Measurements from ENCODE around the gene ANKRD28. TPM values are rescaled to one million over a fixed set of nuclear protein-coding genes. Genes with fewer than 3 reads are reported as not detected.

Gene ANKRD28
- total RNA-seq, 2 experiments from 2014 or later: 30.3 to 33.1 TPM

DNA sequence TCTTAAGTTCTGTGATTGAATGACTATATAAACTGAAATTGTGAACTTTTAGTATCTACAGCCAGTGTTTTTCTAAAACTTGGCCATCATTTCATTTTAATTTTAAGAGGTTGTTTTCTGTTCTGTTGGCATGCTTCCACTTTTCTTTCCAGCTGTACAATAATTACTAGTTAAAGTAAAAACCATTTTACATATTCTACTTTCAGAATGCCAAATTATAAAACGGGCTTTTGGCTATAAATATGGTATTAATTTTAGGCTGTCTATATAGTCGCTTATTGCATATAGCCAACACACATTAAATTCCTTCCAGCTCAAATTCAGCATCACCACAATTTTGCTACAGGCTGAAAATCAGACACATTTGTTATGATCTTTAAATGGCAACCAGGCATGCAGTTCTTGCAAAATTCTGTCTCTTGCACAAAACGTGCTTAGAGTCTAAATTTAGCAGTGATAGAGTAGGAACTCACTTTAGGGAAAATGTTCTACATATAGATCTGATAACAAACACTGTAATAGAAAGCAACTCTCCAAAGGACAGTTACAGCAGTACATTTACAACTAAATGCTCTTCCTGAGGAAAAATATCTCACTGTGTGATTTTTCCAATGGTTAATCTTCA lies 115.1 kb downstream of the ANKRD28 start:
- Mint-ChIP-seq H3K4me3 (no peak overlapping the region), H3K27ac (no peak overlapping the region), H3K9me3 (no peaks in the 10 kb centered on the region), H3K27me3 (no peaks in the 10 kb centered on the region), H3K4me1 (no peaks in the 10 kb centered on the region), H3K36me3 (peaks cover 15% of the 10 kb centered on the region)
- ATAC-seq (ENCODE audit: low read depth) (no peak), DNase-seq (no peak)
- POLR2A ChIA-PET: no interaction called here

DNA sequence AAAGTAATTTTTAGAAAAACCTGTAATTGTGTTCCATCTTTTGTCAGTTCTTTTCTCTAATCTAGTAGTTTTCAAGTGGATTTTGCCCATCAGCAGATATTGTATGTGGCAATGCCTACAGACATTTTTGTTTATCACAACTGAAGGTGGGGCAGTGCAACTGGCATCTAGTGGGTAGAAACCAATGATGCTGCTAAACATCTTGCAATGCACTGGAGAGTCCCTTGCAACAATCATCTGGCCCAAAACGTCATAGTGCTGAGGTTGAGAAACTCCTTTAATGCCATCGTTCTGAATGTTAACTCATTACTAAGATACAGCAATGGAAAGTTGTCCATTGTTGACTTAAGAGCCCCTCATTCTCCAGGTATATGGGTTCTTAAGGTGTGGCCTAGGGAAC lies 116.1 kb downstream of the ANKRD28 start:
- peaks cover 15% of the 10 kb centered on the region for H3K36me3 Mint-ChIP-seq
- DNase-seq (no peak), ATAC-seq (ENCODE audit: low read depth) (no peak)
- no peak overlapping the region for H3K4me3 Mint-ChIP-seq
- H3K4me1 Mint-ChIP-seq: no peaks in the 10 kb centered on the region
- H3K27me3 Mint-ChIP-seq: no peaks in the 10 kb centered on the region
- POLR2A ChIA-PET: interaction anchor here (0.6 kb wide), 1 partner anchor 86 kb away, joined by 3 read pairs; no protein-coding TSS in a partner anchor
- no peaks in the 10 kb centered on the region for H3K9me3 Mint-ChIP-seq
- no peak overlapping the region for H3K27ac Mint-ChIP-seq

DNA sequence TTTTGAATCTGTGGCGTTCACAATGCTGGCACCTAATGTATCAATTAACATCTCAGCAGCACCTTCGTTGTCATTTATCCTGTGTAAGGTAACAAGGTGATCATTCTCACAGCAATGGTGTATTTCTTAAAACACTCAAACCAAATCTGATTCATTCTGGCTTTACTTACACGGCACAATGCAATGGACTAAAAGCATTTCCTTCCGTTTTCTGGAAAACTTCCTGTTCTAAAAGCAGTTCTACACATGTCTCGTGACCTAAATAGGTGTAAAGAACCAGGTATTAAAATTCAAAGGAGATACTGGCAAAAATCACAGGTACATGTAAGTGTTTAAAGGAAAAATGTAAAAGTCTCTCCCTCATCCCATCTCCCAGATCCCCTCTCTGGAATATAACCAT lies 118.5 kb downstream of the ANKRD28 start:
- Mint-ChIP-seq H3K36me3 (peaks cover 12% of the 10 kb centered on the region), H3K4me1 (no peaks in the 10 kb centered on the region), H3K9me3 (no peaks in the 10 kb centered on the region), H3K27me3 (no peaks in the 10 kb centered on the region), H3K27ac (no peak overlapping the region), H3K4me3 (no peak overlapping the region)
- ATAC-seq (ENCODE audit: low read depth): no peak
- no peak for DNase-seq
- POLR2A ChIA-PET: no interaction called here

DNA sequence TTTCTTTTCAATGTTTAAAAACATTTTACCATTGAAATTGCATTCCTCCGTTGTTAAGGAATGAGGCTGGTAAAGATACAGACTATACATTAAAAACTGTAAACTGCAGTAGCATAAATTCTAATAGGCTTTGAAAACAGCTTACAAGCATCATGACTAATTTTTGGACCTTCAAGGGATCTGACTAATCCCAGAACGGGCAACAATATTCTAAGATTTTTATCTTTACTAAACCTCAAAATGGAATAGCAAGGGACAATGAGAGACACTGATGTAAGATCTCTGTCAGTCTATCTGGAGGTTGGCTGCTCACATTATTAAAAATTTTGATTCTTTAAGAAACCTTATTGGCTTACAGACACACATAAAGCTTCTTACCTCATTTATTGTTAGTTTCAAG lies 121.5 kb downstream of the ANKRD28 start:
- Mint-ChIP-seq H3K27ac (no peak overlapping the region), H3K4me1 (no peaks in the 10 kb centered on the region), H3K27me3 (no peaks in the 10 kb centered on the region), H3K4me3 (no peak overlapping the region), H3K9me3 (no peaks in the 10 kb centered on the region), H3K36me3 (peaks cover 12% of the 10 kb centered on the region)
- no peak for ATAC-seq (ENCODE audit: low read depth)
- POLR2A ChIA-PET: no interaction called here
- no peak for DNase-seq

DNA sequence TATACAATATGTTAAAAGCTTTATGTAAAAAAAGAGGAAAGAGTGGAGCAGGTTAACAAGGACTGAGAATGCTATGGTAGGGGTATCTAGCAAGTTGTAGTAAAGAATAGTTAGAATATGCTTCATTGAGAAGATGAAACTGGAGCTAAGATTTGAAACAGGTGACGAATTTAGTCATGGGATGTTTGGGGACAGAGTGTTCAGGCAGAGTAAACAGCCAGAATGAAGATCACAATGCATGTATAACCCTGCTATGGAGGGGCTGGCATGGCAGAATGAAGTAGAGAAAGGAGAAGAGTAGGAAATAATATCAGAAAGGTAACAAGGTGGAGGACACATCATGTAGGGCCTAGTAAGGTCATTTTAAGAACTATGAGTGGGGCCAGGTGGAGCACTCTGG lies 124.2 kb downstream of the ANKRD28 start:
- ATAC-seq (ENCODE audit: low read depth): no peak
- no peak overlapping the region for H3K27ac Mint-ChIP-seq
- no peaks in the 10 kb centered on the region for H3K9me3 Mint-ChIP-seq
- POLR2A ChIA-PET: no interaction called here
- no peak for DNase-seq
- H3K4me3 Mint-ChIP-seq: no peak overlapping the region
- no peaks in the 10 kb centered on the region for H3K27me3 Mint-ChIP-seq
- peaks cover 23% of the 10 kb centered on the region for H3K36me3 Mint-ChIP-seq
- no peaks in the 10 kb centered on the region for H3K4me1 Mint-ChIP-seq

DNA sequence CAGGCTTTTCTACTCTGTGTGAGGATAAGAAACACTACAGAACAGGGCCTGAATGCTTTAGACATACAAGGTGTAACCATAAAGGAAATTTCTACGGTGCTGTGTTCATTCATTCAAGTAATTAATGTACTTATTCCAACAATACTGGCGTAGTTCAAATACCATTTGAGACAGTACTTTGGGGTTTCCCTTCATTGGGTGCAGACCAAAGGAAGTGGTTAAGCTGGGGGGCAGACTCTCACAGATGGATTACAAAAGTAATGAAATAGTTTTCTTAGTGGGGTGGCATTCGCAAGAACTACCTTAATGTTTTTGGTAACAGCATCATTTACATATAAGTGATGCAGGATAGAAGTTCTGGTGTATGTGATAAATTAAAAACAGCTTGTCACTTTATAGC lies 130.3 kb downstream of the ANKRD28 start:
- POLR2A ChIA-PET: no interaction called here
- Mint-ChIP-seq H3K27me3 (peaks cover 5% of the 10 kb centered on the region), H3K9me3 (peaks cover 13% of the 10 kb centered on the region), H3K36me3 (peaks cover 44% of the 10 kb centered on the region), H3K4me3 (peak overlapping the region; percentile 29), H3K27ac (no peak overlapping the region), H3K4me1 (peaks cover 14% of the 10 kb centered on the region)
- ATAC-seq (ENCODE audit: low read depth): peak; percentile 85
- DNase-seq: no peak

DNA sequence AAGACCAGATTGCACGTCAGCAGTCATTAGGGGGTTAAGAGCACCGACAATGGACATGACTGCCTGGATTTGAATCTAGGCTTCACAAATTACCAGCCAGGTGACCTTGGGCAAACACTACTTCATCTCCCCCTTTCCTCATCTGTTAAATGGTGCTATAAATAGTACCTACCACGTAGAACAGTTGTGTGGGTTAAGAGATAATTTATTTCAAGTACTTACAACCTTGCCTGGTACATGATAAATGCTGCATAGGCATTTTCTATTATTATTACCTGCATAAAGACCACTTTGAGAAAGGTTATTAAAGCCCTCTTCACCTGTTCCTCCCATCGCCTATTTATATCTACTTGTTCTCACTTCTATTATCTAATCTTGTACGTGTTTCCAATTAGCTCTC lies 131.5 kb downstream of the ANKRD28 start:
- ATAC-seq (ENCODE audit: low read depth) (no peak), DNase-seq (no peak)
- no peak overlapping the region for H3K4me3 Mint-ChIP-seq
- POLR2A ChIA-PET: no interaction called here
- peaks cover 14% of the 10 kb centered on the region for H3K4me1 Mint-ChIP-seq
- H3K27me3 Mint-ChIP-seq: peaks cover 13% of the 10 kb centered on the region
- H3K36me3 Mint-ChIP-seq: peaks cover 43% of the 10 kb centered on the region
- H3K9me3 Mint-ChIP-seq: peaks cover 13% of the 10 kb centered on the region
- H3K27ac Mint-ChIP-seq: no peak overlapping the region

DNA sequence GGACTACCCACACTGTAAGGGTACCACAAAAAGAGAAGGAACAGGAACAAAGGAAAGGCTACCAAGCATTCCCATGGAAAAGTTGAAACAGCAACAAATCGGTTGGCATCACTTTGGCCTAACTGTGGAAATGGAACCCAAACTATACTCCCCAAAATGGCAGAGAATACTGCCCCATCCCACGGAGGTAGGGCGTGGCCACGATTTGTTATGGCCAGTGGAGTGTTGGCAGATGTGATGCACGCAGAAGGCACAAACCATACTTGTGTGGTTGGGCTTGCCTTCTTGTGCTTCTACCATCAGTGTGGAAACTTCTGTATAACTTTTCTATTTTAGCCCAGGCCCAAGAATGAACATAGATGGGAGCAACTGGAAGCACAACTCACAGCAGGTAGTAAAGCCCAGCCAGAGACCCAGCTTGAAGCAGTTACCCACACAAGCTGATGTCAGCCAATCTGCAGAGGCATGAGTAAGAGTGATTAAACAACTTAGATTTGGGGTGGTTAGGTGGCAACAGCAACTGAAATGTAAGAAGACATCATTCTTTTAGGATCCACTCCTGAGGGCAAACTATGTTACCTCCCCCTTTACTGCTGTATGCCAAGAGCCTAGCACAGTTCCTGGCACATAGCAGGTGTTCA lies 132.1 kb downstream of the ANKRD28 start:
- no peak overlapping the region for H3K27ac Mint-ChIP-seq
- POLR2A ChIA-PET: no interaction called here
- ATAC-seq (ENCODE audit: low read depth): no peak

DNA sequence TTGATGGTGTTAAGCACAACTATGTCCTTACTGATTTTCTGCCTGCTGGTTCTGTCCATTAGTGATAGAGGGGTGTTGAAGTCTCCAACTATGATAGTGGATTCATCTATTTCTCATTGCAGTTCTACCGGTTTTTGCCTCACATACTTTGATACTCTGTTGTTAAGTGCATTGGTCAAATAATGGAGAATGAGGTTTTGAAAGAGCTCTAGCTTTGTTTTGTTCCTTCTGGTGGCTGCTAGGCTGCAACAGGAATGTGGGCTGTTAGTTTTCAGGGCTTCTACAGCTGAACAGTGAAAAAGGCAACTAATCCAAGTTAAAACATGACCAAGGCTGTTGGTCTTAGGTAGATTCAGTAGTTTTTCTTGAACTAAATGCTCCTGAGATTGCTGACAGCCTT lies 133.6 kb downstream of the ANKRD28 start:
- Mint-ChIP-seq H3K36me3 (peaks cover 36% of the 10 kb centered on the region), H3K4me1 (peaks cover 18% of the 10 kb centered on the region), H3K27ac (no peak overlapping the region), H3K27me3 (peaks cover 24% of the 10 kb centered on the region), H3K4me3 (no peak overlapping the region), H3K9me3 (peaks cover 18% of the 10 kb centered on the region)
- ATAC-seq (ENCODE audit: low read depth) (no peak), DNase-seq (no peak)
- POLR2A ChIA-PET: no interaction called here

More for the DNA sequence above, 132.1 kb downstream of the ANKRD28 start:
- Mint-ChIP-seq H3K4me1 (peaks cover 14% of the 10 kb centered on the region), H3K9me3 (peaks cover 15% of the 10 kb centered on the region), H3K36me3 (peaks cover 41% of the 10 kb centered on the region), H3K27me3 (peaks cover 19% of the 10 kb centered on the region), H3K4me3 (no peak overlapping the region)
- no peak for DNase-seq

DNA sequence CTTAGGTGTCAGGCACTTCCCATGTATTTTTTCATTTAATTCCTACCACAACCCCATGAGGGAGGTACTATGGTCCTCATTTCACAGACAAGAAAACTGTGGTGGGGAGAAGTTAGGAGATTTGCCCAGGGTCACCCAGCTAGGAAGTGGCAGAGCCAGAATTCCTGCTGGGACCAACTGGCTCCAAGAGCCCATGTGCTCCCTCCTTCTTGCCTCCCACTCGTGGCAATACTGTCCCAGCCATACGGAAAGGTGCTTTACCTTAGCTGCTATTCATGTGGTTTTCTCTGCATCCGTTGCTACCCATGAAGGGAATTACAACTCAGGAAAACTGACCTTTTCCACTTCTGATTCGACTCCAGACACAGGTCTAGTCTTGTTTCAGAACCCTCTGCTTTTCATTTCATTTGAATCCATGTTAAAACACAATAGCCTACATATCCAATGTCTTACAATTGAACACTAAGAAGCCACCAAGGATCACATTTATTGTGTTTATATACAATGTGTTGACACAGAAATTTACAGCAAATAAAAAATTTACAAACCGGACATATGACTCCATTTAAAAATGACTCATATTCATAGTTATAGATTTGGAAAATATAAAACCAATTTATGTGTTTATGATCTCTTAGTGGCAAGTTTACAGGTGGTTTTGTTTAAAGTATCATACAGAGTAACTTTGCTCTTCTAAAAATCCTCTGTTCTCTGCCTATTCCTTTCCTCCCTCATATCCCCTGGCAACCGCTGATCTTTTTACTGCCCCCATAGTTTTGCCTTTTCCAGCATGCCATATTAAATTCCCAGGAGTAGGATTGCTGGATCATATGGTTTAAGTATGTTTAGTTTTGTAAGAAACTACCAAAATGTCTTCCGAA lies 137.5 kb downstream of the ANKRD28 start:
- Mint-ChIP-seq H3K27me3 (peaks cover 28% of the 10 kb centered on the region), H3K9me3 (peaks cover 25% of the 10 kb centered on the region), H3K36me3 (peaks cover 19% of the 10 kb centered on the region), H3K4me1 (peaks cover 5% of the 10 kb centered on the region), H3K4me3 (no peak overlapping the region), H3K27ac (no peak overlapping the region)
- POLR2A ChIA-PET: no interaction called here
- no peak for DNase-seq
- ATAC-seq (ENCODE audit: low read depth): no peak

DNA sequence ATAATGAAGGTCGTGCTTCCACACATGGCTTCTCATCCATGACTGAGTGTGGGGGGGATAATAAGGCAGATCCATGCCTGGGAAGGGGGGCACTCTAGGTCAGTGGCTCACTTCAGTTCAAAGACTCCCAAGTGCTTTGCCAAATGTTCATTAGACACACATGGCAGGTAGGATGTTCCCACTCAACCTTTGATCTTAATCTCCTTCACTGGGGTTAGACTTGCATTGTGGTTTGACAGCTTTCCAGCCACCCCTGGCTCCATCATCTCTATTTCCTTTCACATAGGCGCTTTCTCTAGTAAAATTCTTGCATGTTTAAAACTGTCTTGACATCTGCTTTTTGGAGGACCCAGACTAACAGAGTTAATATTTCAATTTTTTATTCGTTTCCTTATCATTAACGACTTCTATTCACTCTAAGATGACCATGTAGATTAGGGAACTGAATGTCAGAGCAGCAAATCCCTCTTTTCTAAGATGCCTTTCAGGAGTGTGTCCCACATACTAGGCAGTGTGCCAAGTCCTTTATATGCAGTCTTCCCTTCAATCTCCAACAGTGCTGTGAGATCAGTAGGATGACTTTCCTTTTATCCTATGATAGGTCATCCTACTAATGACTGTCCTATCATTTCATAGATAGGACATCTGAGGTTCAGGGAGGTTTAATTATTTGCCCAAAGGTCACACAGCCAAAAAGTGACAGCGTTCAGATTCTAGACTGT lies 138.4 kb downstream of the ANKRD28 start:
- DNase-seq: no peak
- POLR2A ChIA-PET: no interaction called here
- Mint-ChIP-seq H3K4me3 (no peak overlapping the region), H3K4me1 (peaks cover 5% of the 10 kb centered on the region), H3K27me3 (peaks cover 28% of the 10 kb centered on the region), H3K27ac (no peak overlapping the region), H3K9me3 (peaks cover 22% of the 10 kb centered on the region), H3K36me3 (peaks cover 14% of the 10 kb centered on the region)
- no peak for ATAC-seq (ENCODE audit: low read depth)

DNA sequence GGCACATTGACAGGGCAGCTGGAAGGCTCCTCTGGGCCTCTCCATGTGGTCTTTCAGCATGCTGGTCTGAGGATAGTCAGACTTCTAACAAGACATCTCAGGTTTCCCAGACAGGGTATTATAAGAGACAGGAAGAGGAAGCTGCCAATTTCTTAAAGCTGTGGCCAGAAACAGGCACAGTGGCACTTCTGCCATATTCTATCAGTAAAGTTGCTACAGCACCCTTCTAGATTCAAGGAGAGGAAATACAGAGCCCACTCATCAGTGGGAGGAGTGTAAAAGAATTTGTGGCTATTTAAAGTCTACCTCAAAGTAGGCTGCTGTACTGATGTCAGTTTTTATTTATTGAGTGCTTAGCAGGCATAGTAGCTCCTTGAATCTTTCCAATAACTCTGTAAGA lies 140.8 kb downstream of the ANKRD28 start:
- peaks cover 16% of the 10 kb centered on the region for H3K36me3 Mint-ChIP-seq
- POLR2A ChIA-PET: no interaction called here
- peaks cover 16% of the 10 kb centered on the region for H3K9me3 Mint-ChIP-seq
- ATAC-seq (ENCODE audit: low read depth) (no peak), DNase-seq (no peak)
- H3K4me3 Mint-ChIP-seq: no peak overlapping the region
- peaks cover 5% of the 10 kb centered on the region for H3K4me1 Mint-ChIP-seq
- peaks cover 32% of the 10 kb centered on the region for H3K27me3 Mint-ChIP-seq
- no peak overlapping the region for H3K27ac Mint-ChIP-seq

DNA sequence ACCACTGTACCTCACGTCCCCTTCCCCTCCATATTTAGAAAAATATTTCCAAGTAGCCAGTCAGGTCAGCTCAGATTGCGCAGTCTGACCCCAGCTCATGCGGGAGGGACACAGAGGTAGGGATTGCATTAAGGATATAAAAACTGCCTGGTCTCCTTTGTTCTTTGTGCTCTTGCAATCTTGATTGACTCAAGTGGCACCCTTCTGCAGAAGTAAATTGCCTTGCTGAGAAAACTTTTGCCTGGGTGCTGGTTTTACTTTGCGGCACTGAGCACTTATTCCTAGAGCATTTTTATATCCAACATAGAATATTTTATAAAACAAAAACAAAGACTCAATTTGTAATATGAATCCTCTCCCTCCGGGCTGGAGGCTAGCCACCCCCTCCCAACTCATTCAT lies 141.4 kb downstream of the ANKRD28 start:
- peaks cover 33% of the 10 kb centered on the region for H3K27me3 Mint-ChIP-seq
- H3K36me3 Mint-ChIP-seq: peaks cover 19% of the 10 kb centered on the region
- no peak overlapping the region for H3K4me3 Mint-ChIP-seq
- peak overlapping the region; percentile 15 for H3K27ac Mint-ChIP-seq
- POLR2A ChIA-PET: no interaction called here
- peaks cover 5% of the 10 kb centered on the region for H3K4me1 Mint-ChIP-seq
- ATAC-seq (ENCODE audit: low read depth) (no peak), DNase-seq (no peak)
- H3K9me3 Mint-ChIP-seq: peaks cover 19% of the 10 kb centered on the region

Measured in activated naive CD8-positive, alpha-beta T cell treated with anti-CD3 and anti-CD28 coated beads, Interleukin-2, amount 10 ng/mL, durations not matched to agents 7 days and 5 days (primary cell).